Stimulated activated CD4-positive, alpha-beta T cell treated with anti-CD3 and anti-CD28 coated beads, Interleukin-4, amount 100 ng/mL, for 1 hour (primary cell): ENCODE measurements around the gene CORIN.
"Not testable (repeated sequence)": the region's sequence is repeated elsewhere in the genome, so short reads cannot be mapped to it uniquely, and the experiment has no call there.

ENCODE experiments used
- DNase-seq: peaks from one replicate; pipeline ENCODE4 v3.0.0-alpha.2; 2020

The CORIN gene

GRCh38 chr4:47762376-47763266 lies 75.2 kb downstream of the CORIN start:
- DNase-seq: no peak

- DNase-seq: not testable (repeated sequence)
Observed at GRCh38 chr4:47753316-47753715, 84.6 kb downstream of the CORIN start.

- no peak for DNase-seq
Observed at GRCh38 chr4:47752214-47752613, 85.7 kb downstream of the CORIN start.

GRCh38 chr4:47750788-47751187 lies 87.1 kb downstream of the CORIN start:
- no peak for DNase-seq

GRCh38 chr4:47749858-47750257 lies 88.0 kb downstream of the CORIN start:
- no peak for DNase-seq

GRCh38 chr4:47749060-47749459 lies 88.8 kb downstream of the CORIN start:
- DNase-seq: no peak

GRCh38 chr4:47747846-47748494 lies 89.9 kb downstream of the CORIN start:
- DNase-seq: no peak

GRCh38 chr4:47747211-47747610 lies 90.7 kb downstream of the CORIN start:
- no peak for DNase-seq

- no peak for DNase-seq
Observed at GRCh38 chr4:47746122-47746521, 91.7 kb downstream of the CORIN start.

GRCh38 chr4:47744843-47745382 lies 93.0 kb downstream of the CORIN start:
- no peak for DNase-seq

GRCh38 chr4:47744253-47744652 lies 93.6 kb downstream of the CORIN start:
- no peak for DNase-seq

- DNase-seq: no peak
Observed at GRCh38 chr4:47741200-47741599, 96.7 kb downstream of the CORIN start.

GRCh38 chr4:47737326-47737725 lies 100.5 kb downstream of the CORIN start:
- DNase-seq: no peak

- DNase-seq: no peak
Observed at GRCh38 chr4:47736555-47736954, 101.3 kb downstream of the CORIN start.

- DNase-seq: no peak
Observed at GRCh38 chr4:47736146-47736545, 101.7 kb downstream of the CORIN start.

GRCh38 chr4:47733302-47734175 lies 104.3 kb downstream of the CORIN start:
- no peak for DNase-seq

GRCh38 chr4:47731182-47731581 lies 106.7 kb downstream of the CORIN start:
- DNase-seq: no peak

GRCh38 chr4:47729131-47729680 lies 108.7 kb downstream of the CORIN start:
- DNase-seq: no peak

- DNase-seq: no peak
Observed at GRCh38 chr4:47721892-47722575, 115.8 kb downstream of the CORIN start.

GRCh38 chr4:47721485-47721884 lies 116.4 kb downstream of the CORIN start:
- no peak for DNase-seq

GRCh38 chr4:47720787-47721186 lies 117.1 kb downstream of the CORIN start:
- DNase-seq: no peak

- DNase-seq: no peak
Observed at GRCh38 chr4:47719576-47719975, 118.3 kb downstream of the CORIN start.
